IMR-90 (cell line): ENCODE results near the gene ARRB1. TPM values are rescaled to one million over a fixed set of nuclear protein-coding genes. Genes with fewer than 3 reads are reported as not detected.

Source experiments
- ATAC-seq: fragments of 200-7000 bp; cut with Tn5 transposase; 2 replicates; pipeline ENCODE4 v1.9.1; 2020; ENCODE audit warnings: low read depth, mild to moderate bottlenecking, moderate library complexity
- BruUV-seq: library from RNA; stranded (reverse); fragments of 400-500 nt; replicated peaks from 2 replicates; lab custom pipeline; 2021; lab: Mats Ljungman, UMichigan
- CTCF ChIA-PET: fragments of 300-600 bp; formaldehyde crosslinking; extraction: SDS; loops from one replicate; lab custom pipeline; 2021; ENCODE audit warnings: antibody characterized with exemption; lab: Yijun Ruan, JAX
- POLR2A ChIA-PET: fragments of 300-600 bp; sonication (Branson Sonifier 250); formaldehyde crosslinking; loops from one replicate; lab custom pipeline; 2022; ENCODE audit warnings: antibody characterized with exemption; ENCODE audit not compliant: unreplicated experiment; lab: Charles Lee
- DNase-seq: peaks from one replicate; pipeline ENCODE4 v3.0.0; 2013
- H2AFZ ChIP-seq: replicated peaks from 2 replicates; pipeline ENCODE3; 2013; ENCODE audit warnings: low read length, mild to moderate bottlenecking; ENCODE audit not compliant: poor library complexity
- H2AK5ac ChIP-seq: 2 replicates; pipeline ENCODE4 v1.6.1; 2013; ENCODE audit warnings: low read depth, low read length, inconsistent platforms
- H2AK9ac ChIP-seq: replicated peaks from 2 replicates; pipeline ENCODE3; 2013; ENCODE audit warnings: mild to moderate bottlenecking, low read depth, low read length, moderate library complexity; ENCODE audit not compliant: poor library complexity
- H2BK120ac ChIP-seq: 2 replicates; pipeline ENCODE4 v1.6.1; 2013; ENCODE audit warnings: low read depth, low read length, inconsistent platforms
- H2BK15ac ChIP-seq: 3 replicates; pipeline ENCODE4 v1.6.1; 2013; ENCODE audit warnings: low read depth, low read length, inconsistent platforms
- H2BK20ac ChIP-seq: 2 replicates; pipeline ENCODE4 v1.6.1; 2013; ENCODE audit warnings: low read depth, mild to moderate bottlenecking, inconsistent platforms, low read length, moderate library complexity
- H2BK5ac ChIP-seq: 2 replicates; pipeline ENCODE4 v1.6.1; 2013; ENCODE audit warnings: mild to moderate bottlenecking, low read depth, low read length, inconsistent platforms; ENCODE audit not compliant: poor library complexity, severe bottlenecking
- H3K14ac ChIP-seq: replicated peaks from 2 replicates; pipeline ENCODE4 v1.6.1; 2013; ENCODE audit warnings: low read depth, low read length, inconsistent platforms
- H3K18ac ChIP-seq: 2 replicates; pipeline ENCODE4 v1.6.1; 2013; ENCODE audit warnings: low read depth, low read length, control low read depth
- H3K23ac ChIP-seq: 2 replicates; pipeline ENCODE4 v1.6.1; 2013; ENCODE audit warnings: low read depth, low read length, inconsistent platforms
- H3K27ac ChIP-seq: 2 replicates; pipeline ENCODE4 v1.5.1; 2013; ENCODE audit warnings: mild to moderate bottlenecking, control low read depth, low read length; ENCODE audit not compliant: insufficient read depth
- H3K27me3 ChIP-seq: 2 replicates; pipeline ENCODE4 v1.6.1; 2013; ENCODE audit warnings: low read length; ENCODE audit not compliant: control insufficient read depth, insufficient read depth
- H3K36me3 ChIP-seq: 2 replicates; pipeline ENCODE4 v1.6.1; 2013; ENCODE audit warnings: low read length, mixed read lengths; ENCODE audit not compliant: control insufficient read depth, insufficient read depth
- H3K4ac ChIP-seq: 2 replicates; pipeline ENCODE4 v1.6.1; 2013; ENCODE audit warnings: low read depth, low read length, inconsistent platforms
- H3K4me1 ChIP-seq: 2 replicates; pipeline ENCODE4 v1.6.1; 2013; ENCODE audit warnings: low read length, mixed read lengths; ENCODE audit not compliant: control insufficient read depth, insufficient read depth
- H3K4me2 ChIP-seq: 2 replicates; pipeline ENCODE4 v1.6.1; 2013; ENCODE audit warnings: low read depth, mild to moderate bottlenecking, control low read depth, low read length, moderate library complexity
- H3K4me3 ChIP-seq: 2 replicates; pipeline ENCODE4 v1.5.1; 2013; ENCODE audit warnings: low read depth, mild to moderate bottlenecking, control low read depth, low read length, moderate library complexity; ENCODE audit not compliant: insufficient read depth
- H3K56ac ChIP-seq: 2 replicates; pipeline ENCODE4 v1.6.1; 2013; ENCODE audit warnings: low read length, inconsistent platforms; ENCODE audit not compliant: insufficient read depth; ENCODE audit errors: extremely low read depth
- H3K79me1 ChIP-seq, 2 experiments: 2 replicates each; pipeline ENCODE4 v1.6.1; 2013; ENCODE audit warnings: low read length in 2 of 2, inconsistent platforms in 1 of 2, low read depth in 1 of 2
- H3K9ac ChIP-seq: 2 replicates; pipeline ENCODE4 v1.6.1; 2013; ENCODE audit warnings: low read depth, low read length, control low read depth
- H3K9me1 ChIP-seq: 2 replicates; pipeline ENCODE4 v1.6.1; 2013; ENCODE audit warnings: low read length, inconsistent platforms; ENCODE audit not compliant: insufficient read depth
- H3K9me3 ChIP-seq: 2 replicates; pipeline ENCODE4 v1.6.1; 2013; ENCODE audit warnings: low read length; ENCODE audit not compliant: control insufficient read depth, insufficient read depth
- H4K20me1 ChIP-seq: 2 replicates; pipeline ENCODE4 v1.6.1; 2013; ENCODE audit warnings: low read length, inconsistent platforms; ENCODE audit not compliant: insufficient read depth
- H4K5ac ChIP-seq: 2 replicates; pipeline ENCODE4 v1.6.1; 2013; ENCODE audit warnings: mild to moderate bottlenecking, low read depth, low read length, control low read depth
- H4K8ac ChIP-seq, 2 experiments: 2 replicates each; pipeline ENCODE4 v1.6.1; 2013; ENCODE audit warnings: low read depth in 2 of 2, low read length in 2 of 2, control low read depth in 1 of 2, inconsistent platforms in 1 of 2
- H4K91ac ChIP-seq: 2 replicates; pipeline ENCODE4 v1.6.1; 2013; ENCODE audit warnings: low read depth, low read length, inconsistent platforms; ENCODE audit not compliant: insufficient read depth
- CEBPB ChIP-seq: IDR thresholded peaks from 2 replicates; pipeline ENCODE4 v1.6.1; 2012; ENCODE audit warnings: low read depth, low read length, improper control_type of control experiment
- CHD1 ChIP-seq: IDR thresholded peaks from 2 replicates; pipeline ENCODE4 v1.6.1; 2012; ENCODE audit warnings: low read depth, low read length, improper control_type of control experiment
- FOS ChIP-seq: fragments of 150-350 bp; IDR thresholded peaks from 2 replicates; pipeline ENCODE4 v1.6.1; 2016; ENCODE audit warnings: low read depth, low read length
- MAFK ChIP-seq: IDR thresholded peaks from 2 replicates; pipeline ENCODE4 v1.6.1; 2012; ENCODE audit warnings: low read depth, low read length, improper control_type of control experiment
- NFE2L2 ChIP-seq: fragments of 150-350 bp; IDR thresholded peaks from 2 replicates; pipeline ENCODE4 v1.6.1; 2016; ENCODE audit warnings: low read depth, mild to moderate bottlenecking, low read length
- dilution Hi-C: fragments of 300-500 bp; cut with HindIII; formaldehyde crosslinking; loops from one replicate; pipeline ENCODE4 v1.14.3; 2018; ENCODE audit warnings: low sequenced_read_pairs; ENCODE audit not compliant: unreplicated experiment
- in situ Hi-C: fragments of 300-500 bp; cut with MboI; formaldehyde crosslinking; loops from 3 replicates; pipeline ENCODE4 v1.14.3; 2019; ENCODE audit warnings: low sequenced_read_pairs, inconsistent platforms, mixed read lengths
- intact Hi-C: fragments of 100-400 bp; cut with micrococcal nuclease; formaldehyde crosslinking; loops from 2 replicates; pipeline ENCODE4 v1.10.0; 2022
- polyA plus RNA-seq, 3 experiments: library from polyadenylated mRNA; depleted of rRNA; stranded (reverse); fragments of >200 nt; gene quantifications; 2 replicates each; pipeline ENCODE4 v1.2.3, GENCODE V29; 2012; ENCODE audit warnings: low replicate concordance in 1 of 3
- total RNA-seq: library from RNA; depleted of rRNA; stranded (reverse); fragments of >200 nt; gene quantifications from 2 replicates; pipeline ENCODE4 v1.2.3, GENCODE V29; 2012

The ARRB1 gene
- total and polyA plus RNA-seq, 2 of the 4 experiments (the other 2 are of a cell fraction): 11.0 to 17.4 TPM

- Histone ChIP-seq H3K79me1 (no peaks in the 10 kb centered on the region), H3K9me1 (no peaks in the 10 kb centered on the region), H4K5ac (no peak overlapping the region), H3K14ac (no peak overlapping the region), H3K23ac (no peak overlapping the region), H4K91ac (no peak overlapping the region), H2BK15ac (no peak overlapping the region), H3K56ac (no peak overlapping the region), H3K36me3 (no peaks in the 10 kb centered on the region), H3K4ac (no peak overlapping the region), H3K4me2 (no peak overlapping the region), H3K27ac (no peak overlapping the region), H3K27me3 (no peaks in the 10 kb centered on the region), H3K9me3 (no peaks in the 10 kb centered on the region), H2AFZ (no peak overlapping the region), H2BK20ac (no peak overlapping the region), H2AK9ac (no peak overlapping the region), H4K8ac (no peak overlapping the region), H2BK5ac (no peak overlapping the region), H2AK5ac (no peak overlapping the region), H2BK120ac (no peak overlapping the region), H3K9ac (no peak overlapping the region), H3K4me3 (no peak overlapping the region), H3K4me1 (no peaks in the 10 kb centered on the region), H4K20me1 (no peaks in the 10 kb centered on the region), H3K18ac (no peak overlapping the region)
- dilution Hi-C loops (no loop called here), intact Hi-C loops (no loop called here), in situ Hi-C loops (loop anchor here (25.0 kb wide), 1 partner anchor 238 kb away; the partner anchor contains the start of gene GDPD5)
- ATAC-seq (no peak), DNase-seq (no peak)
- TF ChIP-seq NFE2L2 (no peak), FOS (no peak), MAFK (no peak), CHD1 (no peak), CEBPB (no peak)
- no TSS peak for BruUV-seq
- CTCF ChIA-PET: no interaction called here
- POLR2A ChIA-PET: no interaction called here
These were observed 52.5 kb downstream of the ARRB1 start for GRCh38 chr11:75298976-75299260.
